GM19025 (cell line): ENCODE results near the gene SBF2.

ENCODE experiments used
- ATAC-seq: cut with Tn5 transposase; IDR thresholded peaks from one replicate; pipeline ENCODE4 v1.9.1; 2021; ENCODE audit warnings: mild to moderate bottlenecking, low read depth, moderate library complexity; ENCODE audit not compliant: unreplicated experiment

SBF2 gene

GRCh38 chr11:10293423-10294289, at the start of gene SBF2:
Gene SBF2, minus strand, starts transcription at chr11:10294219. Its CDS starts 150 bp downstream, at chr11:10294069.
- ATAC-seq = peak; percentile 45

GRCh38 chr11:10338287-10338686, 44.3 kb upstream of the SBF2 start:
- no peak for ATAC-seq

GRCh38 chr11:10333490-10333889, 39.5 kb upstream of the SBF2 start:
- ATAC-seq = no peak

- ATAC-seq = no peak
Observed at GRCh38 chr11:10331548-10332289, 37.7 kb upstream of the SBF2 start.

- ATAC-seq = no peak
Observed at GRCh38 chr11:10329935-10330334, 35.9 kb upstream of the SBF2 start.

GRCh38 chr11:10329356-10329755, 35.3 kb upstream of the SBF2 start:
- no peak for ATAC-seq

GRCh38 chr11:10328314-10329098, 34.5 kb upstream of the SBF2 start:
- ATAC-seq = no peak

- no peak for ATAC-seq
Observed at GRCh38 chr11:10327254-10327653, 33.2 kb upstream of the SBF2 start.

GRCh38 chr11:10326012-10326964, 32.3 kb upstream of the SBF2 start:
- ATAC-seq = no peak

- ATAC-seq = no peak
Observed at GRCh38 chr11:10325277-10326011, 31.4 kb upstream of the SBF2 start.

GRCh38 chr11:10324474-10324873, 30.5 kb upstream of the SBF2 start:
- ATAC-seq = no peak

GRCh38 chr11:10323793-10324170, 29.8 kb upstream of the SBF2 start:
- ATAC-seq = no peak

GRCh38 chr11:10322830-10323792, 29.1 kb upstream of the SBF2 start:
- no peak for ATAC-seq

- no peak for ATAC-seq
Observed at GRCh38 chr11:10322401-10322800, 28.4 kb upstream of the SBF2 start.

GRCh38 chr11:10320736-10321465, 26.9 kb upstream of the SBF2 start:
- ATAC-seq = no peak

GRCh38 chr11:10319702-10320558, 25.9 kb upstream of the SBF2 start:
- no peak for ATAC-seq

GRCh38 chr11:10318527-10318802, 24.4 kb upstream of the SBF2 start:
- no peak for ATAC-seq
